Subcutaneous adipose tissue (tissue), 4 donors: ENCODE measurements around the gene ZDHHC12. TPM values are rescaled to one million over a fixed set of nuclear protein-coding genes. Genes with fewer than 3 reads are reported as not detected.

Experiments used
- total RNA-seq, 4 donors: library from RNA; depleted of rRNA; stranded (reverse); fragments of >200 nt; gene quantifications; one replicate each; pipeline ENCODE4 v1.1.0, GENCODE V29; 2016
- TF ChIP-seq, protein P1 (sequence below): fragments of 450-650 bp; IDR thresholded peaks from one replicate; pipeline ENCODE4 v1.5.1; 2016; ENCODE audit warnings: low read depth, mild to moderate bottlenecking, control low read depth, antibody characterized with exemption, moderate library complexity

ZDHHC12 gene
- total RNA-seq, 4 donors from 2014 or later, result 11.7 to 36.5 (median 27.0) TPM

DNA sequence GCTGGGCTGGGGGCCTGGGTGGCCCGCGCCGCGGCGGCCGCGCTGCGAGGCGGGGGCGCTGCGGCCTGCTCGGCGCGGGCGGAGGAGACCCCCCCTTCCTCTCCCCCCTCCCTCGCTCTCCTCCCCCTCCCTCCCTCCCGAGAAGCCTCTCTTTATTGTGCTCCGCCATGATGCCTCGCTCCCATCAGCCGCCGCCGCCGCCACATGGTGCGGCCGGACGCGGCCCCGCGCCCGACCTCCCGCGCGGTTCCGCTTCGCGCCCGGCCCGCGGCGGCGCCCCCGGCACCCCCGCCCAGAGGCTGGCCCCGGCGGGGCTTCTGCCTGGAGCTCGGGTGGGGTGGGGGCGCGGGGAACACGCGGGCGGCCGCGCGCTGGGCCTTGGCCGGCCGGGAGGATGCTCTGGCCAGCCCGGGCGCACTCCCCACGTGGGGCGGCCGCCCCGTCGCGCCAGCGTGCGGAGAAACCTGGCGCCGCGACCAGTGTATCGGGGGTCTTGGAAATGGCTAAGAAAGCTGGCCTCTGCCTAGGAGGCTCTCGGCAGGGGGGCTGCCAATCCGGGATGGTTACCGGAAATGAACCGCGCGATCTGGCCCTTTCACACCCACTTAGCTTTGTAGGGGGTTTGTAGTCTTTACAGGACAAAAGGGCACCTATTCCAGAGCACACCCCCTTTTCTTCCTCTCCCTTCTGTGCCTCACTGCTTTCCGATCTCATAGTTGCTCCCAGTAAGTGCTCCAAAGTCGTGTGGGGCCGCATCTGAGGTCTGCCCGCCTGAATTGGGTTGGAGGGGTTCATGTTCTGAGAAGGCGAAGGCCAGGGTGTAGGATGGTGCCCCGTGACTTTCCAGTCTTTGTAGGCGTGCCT is 33.9 kb downstream of the ZDHHC12 start:
- TF ChIP-seq, protein P1, sequence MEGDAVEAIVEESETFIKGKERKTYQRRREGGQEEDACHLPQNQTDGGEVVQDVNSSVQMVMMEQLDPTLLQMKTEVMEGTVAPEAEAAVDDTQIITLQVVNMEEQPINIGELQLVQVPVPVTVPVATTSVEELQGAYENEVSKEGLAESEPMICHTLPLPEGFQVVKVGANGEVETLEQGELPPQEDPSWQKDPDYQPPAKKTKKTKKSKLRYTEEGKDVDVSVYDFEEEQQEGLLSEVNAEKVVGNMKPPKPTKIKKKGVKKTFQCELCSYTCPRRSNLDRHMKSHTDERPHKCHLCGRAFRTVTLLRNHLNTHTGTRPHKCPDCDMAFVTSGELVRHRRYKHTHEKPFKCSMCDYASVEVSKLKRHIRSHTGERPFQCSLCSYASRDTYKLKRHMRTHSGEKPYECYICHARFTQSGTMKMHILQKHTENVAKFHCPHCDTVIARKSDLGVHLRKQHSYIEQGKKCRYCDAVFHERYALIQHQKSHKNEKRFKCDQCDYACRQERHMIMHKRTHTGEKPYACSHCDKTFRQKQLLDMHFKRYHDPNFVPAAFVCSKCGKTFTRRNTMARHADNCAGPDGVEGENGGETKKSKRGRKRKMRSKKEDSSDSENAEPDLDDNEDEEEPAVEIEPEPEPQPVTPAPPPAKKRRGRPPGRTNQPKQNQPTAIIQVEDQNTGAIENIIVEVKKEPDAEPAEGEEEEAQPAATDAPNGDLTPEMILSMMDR, result no peak

DNA sequence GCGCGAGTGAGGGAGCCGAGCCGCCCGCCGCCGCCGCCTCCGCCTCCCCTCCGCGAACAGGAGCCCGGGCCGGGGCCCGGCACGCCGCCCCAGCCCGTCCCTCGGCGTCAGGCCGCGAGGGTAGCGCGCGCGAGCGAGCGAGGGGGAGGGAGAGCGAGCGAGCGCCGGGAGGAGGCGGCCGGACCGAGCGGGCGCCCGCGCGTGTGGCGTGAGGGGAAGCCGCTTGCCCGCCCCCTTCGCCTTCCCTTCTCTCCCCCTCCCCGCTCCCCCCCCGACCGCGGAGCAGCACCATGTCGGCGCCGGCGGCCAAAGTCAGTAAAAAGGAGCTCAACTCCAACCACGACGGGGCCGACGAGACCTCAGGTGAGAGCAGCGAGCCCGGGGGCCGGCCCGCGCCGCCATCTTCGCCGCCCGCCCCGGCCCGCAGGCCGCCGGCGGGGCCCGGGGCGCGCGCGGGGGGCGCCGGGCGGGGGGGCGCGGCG is 34.6 kb downstream of the ZDHHC12 start:
- TF ChIP-seq, protein P1, result no peak

DNA sequence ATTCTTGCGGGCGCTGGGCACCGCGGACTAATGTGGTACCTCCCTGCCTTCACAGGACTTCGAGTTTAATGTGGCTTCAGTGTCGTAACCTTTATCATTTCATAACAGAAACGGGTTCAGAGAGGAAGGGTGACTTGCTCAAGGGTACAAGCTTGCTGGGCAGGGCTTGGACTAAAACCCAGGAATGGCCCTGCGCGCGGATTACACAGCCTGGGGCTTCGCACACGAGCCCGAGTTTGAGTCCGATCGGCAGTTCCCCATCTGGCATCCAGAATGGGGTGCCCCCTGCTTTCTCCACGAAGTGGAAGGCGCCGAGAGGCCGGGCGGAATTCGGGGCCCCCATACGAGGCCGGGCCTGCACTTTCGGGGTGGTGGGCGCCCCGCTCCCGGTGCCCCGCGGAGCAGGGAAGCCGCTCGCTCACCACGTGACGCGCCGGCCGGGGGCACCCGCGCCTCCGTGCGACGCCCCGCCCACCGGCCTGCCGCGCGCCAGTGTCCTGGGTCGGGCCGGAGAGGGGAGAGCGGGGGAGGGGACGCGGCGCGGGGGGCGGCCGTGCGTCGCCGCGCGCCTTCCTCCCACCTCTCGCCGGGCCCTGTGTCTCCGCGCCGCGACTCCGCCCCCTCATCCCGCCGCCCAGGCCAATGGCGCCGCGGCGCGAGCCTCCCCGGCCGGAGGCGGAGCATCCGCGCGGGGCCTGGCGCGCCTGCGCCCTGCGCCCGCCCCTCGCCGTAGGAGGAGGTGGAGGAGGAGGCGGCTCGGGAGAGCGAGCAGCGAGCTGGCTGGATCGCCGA is 35.2 kb downstream of the ZDHHC12 start, which contains the start of gene SET:
TSS of gene SET (plus strand) at position 722 of the 792 bp plus-strand sequence. CDS start 361 bp downstream, outside the sequence.
- TF ChIP-seq, protein P1, result no peak

DNA sequence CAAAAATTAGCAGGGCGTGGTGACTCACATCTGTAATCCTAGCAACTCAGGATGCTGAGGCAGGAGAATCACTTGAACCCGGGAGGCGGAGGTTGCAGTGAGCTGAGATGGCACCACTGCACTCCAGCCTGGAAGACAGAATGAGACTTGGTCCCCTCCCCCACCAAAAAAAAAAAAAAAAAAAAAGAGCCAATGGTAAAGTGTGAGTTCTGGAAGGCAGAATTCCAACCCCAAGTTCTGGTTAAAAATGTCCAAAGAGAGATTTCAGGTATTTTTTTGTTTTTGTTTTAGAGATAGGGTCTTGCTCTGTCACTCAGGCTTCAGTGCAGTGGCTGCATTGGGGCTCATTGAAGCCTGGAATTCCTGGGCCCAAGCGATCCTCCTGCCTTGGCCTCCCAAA is 36.5 kb downstream of the ZDHHC12 start:
- TF ChIP-seq, protein P1, result no peak

DNA sequence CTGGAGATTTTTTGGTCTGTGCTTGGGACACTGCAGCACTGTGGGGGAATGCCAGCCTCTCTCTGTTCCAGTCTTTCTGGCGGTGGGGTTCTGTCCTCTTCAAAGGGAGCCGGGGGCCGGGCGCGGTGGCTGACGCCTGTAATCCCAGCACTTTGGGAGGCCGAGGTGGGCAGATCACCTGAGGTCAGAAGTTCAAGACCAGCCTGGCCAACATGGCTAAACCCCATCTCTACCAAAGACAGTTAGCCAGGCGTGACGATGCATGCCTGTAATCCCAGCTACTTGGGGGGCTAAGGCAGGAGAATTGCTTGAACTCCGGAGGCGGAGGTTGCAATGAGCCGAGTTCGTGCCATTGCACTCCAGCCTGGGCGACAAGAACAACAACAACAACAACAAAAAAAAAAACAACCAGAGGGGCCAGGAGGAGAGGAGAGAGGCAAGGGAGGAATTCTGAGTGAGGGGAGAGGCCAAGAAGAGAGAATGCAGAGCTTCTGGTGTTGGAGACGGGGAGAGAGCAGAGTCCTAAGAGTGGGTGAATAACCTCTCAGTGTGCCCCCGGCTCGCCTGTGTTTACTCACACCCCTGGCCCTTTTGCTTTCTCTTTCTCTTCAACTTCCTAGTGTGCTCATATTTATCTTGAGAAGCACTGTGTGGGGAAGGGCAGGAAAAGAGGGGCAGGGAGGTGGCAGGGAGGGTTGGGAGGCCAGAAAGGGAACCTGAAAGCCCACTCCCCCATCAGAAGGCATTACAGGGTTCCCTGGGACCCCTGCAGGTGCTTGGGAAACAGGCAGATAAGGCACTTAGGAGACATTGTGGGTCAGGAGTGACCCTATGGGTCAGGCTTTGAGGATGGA is 38.1 kb downstream of the ZDHHC12 start:
- TF ChIP-seq, protein P1, result no peak

DNA sequence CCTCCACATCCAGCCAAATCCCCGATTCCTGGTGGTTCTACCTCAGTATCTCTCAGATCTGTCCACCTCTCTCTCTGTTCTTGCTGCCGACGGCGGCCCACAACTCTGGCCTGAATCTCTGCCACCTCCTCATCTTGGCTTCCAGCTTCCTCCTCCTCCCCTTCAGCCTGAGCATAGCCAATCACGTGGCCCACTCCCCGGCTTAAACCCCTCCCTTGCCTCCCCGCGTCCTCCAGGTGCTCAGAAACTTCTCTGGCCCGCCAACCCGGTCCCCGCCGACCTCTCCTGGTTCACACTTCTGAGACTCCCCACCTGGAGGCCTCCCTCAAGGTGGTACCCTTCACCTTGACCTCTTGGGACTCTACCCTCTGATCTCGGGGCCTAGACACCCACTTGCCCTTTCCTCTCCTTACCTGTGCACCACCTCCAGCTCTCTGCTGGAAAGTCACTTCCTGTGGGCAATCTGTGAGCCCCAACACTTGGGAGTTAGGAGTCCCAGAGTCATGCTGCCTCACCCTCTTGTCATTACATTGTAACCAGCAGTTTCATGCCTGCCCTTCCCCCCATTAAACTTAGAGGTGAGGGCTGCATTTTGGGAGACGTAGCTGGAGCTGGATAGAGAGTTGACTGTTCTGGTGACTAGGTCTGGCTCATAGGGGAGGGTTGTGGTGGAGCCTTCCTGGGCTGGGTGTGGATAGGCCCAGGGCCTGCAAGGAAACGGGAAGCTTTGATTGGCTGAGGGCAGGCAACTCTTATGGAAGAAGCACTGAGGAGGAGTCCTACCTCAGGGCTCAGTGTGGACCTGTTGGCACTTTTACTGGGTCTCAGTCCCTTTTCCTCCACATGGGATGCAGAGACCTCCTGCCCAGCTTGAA is 39.4 kb downstream of the ZDHHC12 start:
- TF ChIP-seq, protein P1, result no peak
